ENCODE measurements around the gene OLFM2.

OLFM2 gene

DNA sequence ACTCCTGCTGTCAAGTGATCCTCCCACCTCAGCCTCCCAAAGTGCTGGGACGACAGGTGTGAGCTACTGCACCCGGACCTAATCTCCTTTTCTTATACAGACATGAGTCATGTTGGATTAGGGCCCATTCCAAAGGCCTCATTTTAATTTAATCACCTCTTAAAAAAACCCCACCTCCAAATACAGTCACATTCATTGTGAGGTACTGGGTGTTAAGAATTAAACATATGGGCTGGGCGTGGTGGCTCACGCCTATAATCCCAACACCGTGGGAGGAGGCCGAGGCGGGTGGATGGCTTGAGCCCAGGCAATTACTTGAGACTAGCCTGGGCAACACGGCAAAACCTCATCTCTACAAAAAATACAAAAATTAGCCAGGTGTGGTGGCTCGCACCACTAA lies 54.6 kb downstream of the OLFM2 start:
- in situ Hi-C loops (cut with MboI; ENCODE audit: low sequenced_read_pairs, unreplicated experiment): no loop called here
- DNase-seq (ENCODE audit: low spot score): no peak
- TF ChIP-seq, protein P1, sequence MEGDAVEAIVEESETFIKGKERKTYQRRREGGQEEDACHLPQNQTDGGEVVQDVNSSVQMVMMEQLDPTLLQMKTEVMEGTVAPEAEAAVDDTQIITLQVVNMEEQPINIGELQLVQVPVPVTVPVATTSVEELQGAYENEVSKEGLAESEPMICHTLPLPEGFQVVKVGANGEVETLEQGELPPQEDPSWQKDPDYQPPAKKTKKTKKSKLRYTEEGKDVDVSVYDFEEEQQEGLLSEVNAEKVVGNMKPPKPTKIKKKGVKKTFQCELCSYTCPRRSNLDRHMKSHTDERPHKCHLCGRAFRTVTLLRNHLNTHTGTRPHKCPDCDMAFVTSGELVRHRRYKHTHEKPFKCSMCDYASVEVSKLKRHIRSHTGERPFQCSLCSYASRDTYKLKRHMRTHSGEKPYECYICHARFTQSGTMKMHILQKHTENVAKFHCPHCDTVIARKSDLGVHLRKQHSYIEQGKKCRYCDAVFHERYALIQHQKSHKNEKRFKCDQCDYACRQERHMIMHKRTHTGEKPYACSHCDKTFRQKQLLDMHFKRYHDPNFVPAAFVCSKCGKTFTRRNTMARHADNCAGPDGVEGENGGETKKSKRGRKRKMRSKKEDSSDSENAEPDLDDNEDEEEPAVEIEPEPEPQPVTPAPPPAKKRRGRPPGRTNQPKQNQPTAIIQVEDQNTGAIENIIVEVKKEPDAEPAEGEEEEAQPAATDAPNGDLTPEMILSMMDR (IDR thresholded peaks at IDR 0.05; ENCODE audit: borderline replicate concordance, control extremely low read depth, extremely low read depth, insufficient read depth, missing control alignments): no peak

DNA sequence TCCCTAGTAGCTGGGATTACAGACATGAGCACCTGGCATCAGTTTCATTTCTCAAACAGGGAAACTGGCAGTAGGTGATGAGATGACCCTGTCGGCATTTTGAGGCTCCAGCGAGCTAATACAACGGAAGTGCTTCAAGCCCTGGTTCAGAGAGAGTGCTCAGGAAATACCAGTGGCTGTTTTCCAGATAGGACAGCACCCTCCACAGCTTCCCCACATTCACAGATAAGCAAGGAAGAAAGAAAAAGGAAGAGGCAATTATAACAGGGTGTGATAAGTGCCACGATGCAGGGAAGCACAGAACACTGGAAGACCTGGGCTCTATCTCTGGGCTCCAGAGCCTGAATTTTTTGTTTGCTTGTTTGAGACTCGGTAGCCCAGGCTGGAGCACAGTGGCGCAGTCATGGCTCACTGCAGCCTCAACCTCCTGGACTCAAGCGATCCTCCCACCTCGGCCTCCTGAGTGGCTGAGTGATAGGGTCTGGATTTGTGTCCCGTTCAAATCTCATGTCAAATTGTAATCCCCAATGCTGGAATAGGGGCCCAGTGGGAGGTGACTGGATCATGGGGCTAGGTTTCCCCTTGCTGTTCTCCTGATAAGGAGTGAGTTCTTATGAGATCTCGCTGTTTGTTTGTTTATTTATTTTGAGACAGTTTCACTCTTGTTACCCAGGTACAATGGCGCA lies 57.7 kb downstream of the OLFM2 start:
- no peak for DNase-seq (ENCODE audit: low spot score)
- TF ChIP-seq, protein P1 (IDR thresholded peaks at IDR 0.05; ENCODE audit: borderline replicate concordance, control extremely low read depth, extremely low read depth, insufficient read depth, missing control alignments): no peak
- in situ Hi-C loops (cut with MboI; ENCODE audit: low sequenced_read_pairs, unreplicated experiment): no loop called here

DNA sequence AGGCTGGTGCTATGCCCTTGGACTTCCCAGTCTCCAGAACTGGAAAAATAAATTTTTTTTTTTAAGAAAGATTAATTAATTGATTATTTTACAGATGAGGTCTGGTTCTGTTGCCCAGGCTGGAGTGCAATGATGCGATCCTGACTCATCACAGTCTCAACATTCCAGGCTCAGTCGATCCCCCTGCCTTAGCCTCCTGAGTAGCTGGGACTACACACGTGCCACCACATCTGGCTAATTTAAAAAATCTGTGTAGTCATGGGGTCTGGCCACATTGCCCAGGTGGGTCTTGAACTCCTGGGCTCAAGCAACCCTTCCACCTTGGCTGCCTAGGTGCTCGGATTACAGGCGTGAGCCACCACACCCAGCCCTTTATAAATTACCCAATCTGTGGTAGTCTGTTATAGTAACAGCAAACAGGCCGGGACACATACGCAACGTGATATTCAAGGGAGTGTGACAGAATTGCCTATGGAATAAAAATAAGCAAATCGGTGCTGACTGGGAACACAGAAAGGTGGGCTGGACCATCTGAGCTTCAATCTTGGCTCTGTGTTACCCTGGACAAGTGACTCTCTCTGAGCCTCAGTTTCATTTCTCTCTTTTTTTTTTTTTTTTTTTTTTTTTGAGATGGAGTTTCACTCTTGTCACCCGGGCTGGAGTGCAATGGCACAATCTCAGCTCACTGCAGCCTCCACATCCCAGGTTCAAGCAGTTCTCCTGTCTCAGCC lies 58.4 kb downstream of the OLFM2 start:
- in situ Hi-C loops (cut with MboI; ENCODE audit: low sequenced_read_pairs, unreplicated experiment): no loop called here
- DNase-seq (ENCODE audit: low spot score): no peak
- TF ChIP-seq, protein P1 (IDR thresholded peaks at IDR 0.05; ENCODE audit: borderline replicate concordance, control extremely low read depth, extremely low read depth, insufficient read depth, missing control alignments): no peak

DNA sequence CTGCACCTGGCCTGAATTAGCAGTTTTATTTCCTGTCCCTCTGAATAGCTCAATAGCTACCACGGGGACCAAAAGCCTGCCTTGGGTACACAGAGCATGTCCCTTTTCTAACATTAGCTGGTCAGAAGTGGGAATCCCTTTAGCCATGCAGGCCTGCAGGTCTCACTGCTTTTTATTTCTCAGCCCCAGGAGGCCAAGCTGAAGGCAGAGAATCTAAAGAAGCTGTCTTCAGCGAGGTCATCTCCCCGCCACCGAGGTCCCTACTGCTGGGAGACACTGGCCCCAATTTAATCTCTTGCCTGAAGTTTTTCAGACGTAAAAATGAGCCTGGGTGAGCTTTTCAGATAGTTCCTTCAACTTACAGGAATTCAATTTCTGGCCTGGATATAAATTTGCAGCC lies 60.5 kb downstream of the OLFM2 start:
- TF ChIP-seq, protein P1 (IDR thresholded peaks at IDR 0.05; ENCODE audit: borderline replicate concordance, control extremely low read depth, extremely low read depth, insufficient read depth, missing control alignments): no peak
- no peak for DNase-seq (ENCODE audit: low spot score)
- in situ Hi-C loops (cut with MboI; ENCODE audit: low sequenced_read_pairs, unreplicated experiment): no loop called here

DNA sequence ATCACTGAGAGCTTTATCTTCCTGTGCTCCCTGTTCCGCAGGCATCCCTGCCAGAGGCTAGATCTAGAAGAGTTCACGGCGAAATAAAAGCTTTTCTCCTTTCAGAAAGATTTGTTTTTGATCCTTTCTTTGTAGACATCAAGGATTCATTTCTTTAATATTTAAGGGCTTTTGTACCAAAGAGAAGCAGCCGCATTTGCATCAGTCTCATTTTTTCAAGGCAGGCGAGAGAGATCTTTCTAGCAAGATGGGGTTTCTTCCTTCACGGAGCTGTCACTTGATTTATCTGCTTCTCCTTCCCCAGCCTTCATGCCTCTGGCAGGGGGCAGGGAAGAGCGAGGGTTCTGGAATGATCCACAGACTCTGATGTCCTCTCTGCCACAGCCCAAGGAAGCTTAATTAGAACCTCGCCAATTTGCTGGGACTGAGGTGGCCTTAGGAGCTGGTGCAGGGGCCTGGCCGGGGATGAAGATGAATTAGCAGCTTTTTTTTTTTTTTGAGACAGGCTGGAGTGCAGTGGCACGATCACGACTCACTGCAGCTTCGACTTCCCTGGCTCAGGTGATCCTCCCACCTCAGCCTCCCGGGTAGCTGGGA lies 61.2 kb downstream of the OLFM2 start:
- TF ChIP-seq, protein P1 (IDR thresholded peaks at IDR 0.05; ENCODE audit: borderline replicate concordance, control extremely low read depth, extremely low read depth, insufficient read depth, missing control alignments): no peak
- in situ Hi-C loops (cut with MboI; ENCODE audit: low sequenced_read_pairs, unreplicated experiment): no loop called here

DNA sequence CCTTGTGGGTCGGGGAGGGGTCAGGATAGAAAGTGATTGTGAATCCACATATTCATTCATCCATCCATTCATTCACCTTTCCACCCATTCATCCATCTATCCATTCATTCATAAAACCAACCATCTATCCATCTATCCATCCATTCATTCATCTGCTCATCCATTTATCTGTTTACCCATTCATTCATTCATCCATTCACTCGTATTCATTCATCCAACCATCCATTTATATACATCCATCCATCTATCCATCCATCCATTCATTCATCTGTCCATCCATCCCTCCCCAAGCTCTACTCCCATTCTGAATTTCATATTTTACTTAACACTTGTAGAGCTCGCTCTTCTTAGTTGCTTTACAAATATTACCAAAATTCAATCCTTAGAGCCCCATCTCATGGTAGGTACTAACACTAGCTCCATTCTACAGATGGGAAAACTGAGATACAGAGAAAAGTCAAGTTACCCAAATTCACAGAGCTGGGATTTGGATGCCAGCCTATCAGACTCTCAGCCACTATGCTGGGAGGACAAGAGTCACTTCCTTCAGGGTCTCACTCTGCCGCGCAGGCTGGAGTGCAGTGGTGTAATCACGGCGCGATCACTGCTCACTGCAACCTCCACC lies 63.6 kb downstream of the OLFM2 start:
- TF ChIP-seq, protein P1 (IDR thresholded peaks at IDR 0.05; ENCODE audit: borderline replicate concordance, control extremely low read depth, extremely low read depth, insufficient read depth, missing control alignments): no peak
- no peak for DNase-seq (ENCODE audit: low spot score)
- in situ Hi-C loops (cut with MboI; ENCODE audit: low sequenced_read_pairs, unreplicated experiment): no loop called here

More for the DNA sequence above, 61.2 kb downstream of the OLFM2 start:
- no peak for DNase-seq (ENCODE audit: low spot score)
